ENCODE data around the gene ZEB1.

DNA sequence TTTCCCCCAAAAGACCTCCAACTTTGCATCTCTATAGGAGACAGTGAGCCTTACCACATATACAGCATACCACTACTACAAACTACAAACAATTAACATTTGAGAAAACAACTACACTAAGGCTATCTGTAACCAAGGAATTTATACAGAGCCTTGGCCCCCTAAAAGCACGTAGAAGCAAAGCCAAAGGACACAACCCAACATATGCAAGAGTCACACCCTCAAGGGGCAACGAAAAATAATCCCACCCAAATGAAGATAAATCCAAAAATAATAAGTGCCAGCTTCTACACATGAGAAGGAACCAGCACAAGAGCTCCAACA lies 149.5 kb downstream of the ZEB1 start:
- TF ChIP-seq SIN3A (IDR thresholded peaks at IDR 0.05; ENCODE audit: borderline replicate concordance in 2 of 2, control insufficient read depth in 1 of 2, low read depth in 2 of 2, low read length in 2 of 2), result no peak
- TF ChIP-seq NCOA6 (IDR thresholded peaks at IDR 0.05), result no peak
- TF ChIP-seq GATA2 (CRISPR knock-in tag; IDR thresholded peaks at IDR 0.05), result no peak
- TF ChIP-seq, protein P1, sequence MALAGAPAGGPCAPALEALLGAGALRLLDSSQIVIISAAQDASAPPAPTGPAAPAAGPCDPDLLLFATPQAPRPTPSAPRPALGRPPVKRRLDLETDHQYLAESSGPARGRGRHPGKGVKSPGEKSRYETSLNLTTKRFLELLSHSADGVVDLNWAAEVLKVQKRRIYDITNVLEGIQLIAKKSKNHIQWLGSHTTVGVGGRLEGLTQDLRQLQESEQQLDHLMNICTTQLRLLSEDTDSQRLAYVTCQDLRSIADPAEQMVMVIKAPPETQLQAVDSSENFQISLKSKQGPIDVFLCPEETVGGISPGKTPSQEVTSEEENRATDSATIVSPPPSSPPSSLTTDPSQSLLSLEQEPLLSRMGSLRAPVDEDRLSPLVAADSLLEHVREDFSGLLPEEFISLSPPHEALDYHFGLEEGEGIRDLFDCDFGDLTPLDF (CRISPR knock-in tag; IDR thresholded peaks at IDR 0.05), result no peak
- TF ChIP-seq NRF1 (conservative IDR thresholded peaks at IDR 0.05 in 1 of 2, IDR thresholded peaks at IDR 0.05 in 1 of 2), result no peak
- TF ChIP-seq MYNN (IDR thresholded peaks at IDR 0.05), result no peak
- no peak for TF ChIP-seq MYNN (CRISPR knock-in tag; IDR thresholded peaks at IDR 0.05)
- TF ChIP-seq POLR3A (IDR thresholded peaks at IDR 0.05; ENCODE audit: borderline replicate concordance, extremely low read depth, insufficient read depth, insufficient read length), result no peak
- no peak for TF ChIP-seq TBL1XR1 (IDR thresholded peaks at IDR 0.05; ENCODE audit: low read length in 2 of 2)
- no peak for TF ChIP-seq ZNF444 (CRISPR knock-in tag; IDR thresholded peaks at IDR 0.05)
- TF ChIP-seq KHSRP (IDR thresholded peaks at IDR 0.05), result no peak
- TF ChIP-seq, protein P2, sequence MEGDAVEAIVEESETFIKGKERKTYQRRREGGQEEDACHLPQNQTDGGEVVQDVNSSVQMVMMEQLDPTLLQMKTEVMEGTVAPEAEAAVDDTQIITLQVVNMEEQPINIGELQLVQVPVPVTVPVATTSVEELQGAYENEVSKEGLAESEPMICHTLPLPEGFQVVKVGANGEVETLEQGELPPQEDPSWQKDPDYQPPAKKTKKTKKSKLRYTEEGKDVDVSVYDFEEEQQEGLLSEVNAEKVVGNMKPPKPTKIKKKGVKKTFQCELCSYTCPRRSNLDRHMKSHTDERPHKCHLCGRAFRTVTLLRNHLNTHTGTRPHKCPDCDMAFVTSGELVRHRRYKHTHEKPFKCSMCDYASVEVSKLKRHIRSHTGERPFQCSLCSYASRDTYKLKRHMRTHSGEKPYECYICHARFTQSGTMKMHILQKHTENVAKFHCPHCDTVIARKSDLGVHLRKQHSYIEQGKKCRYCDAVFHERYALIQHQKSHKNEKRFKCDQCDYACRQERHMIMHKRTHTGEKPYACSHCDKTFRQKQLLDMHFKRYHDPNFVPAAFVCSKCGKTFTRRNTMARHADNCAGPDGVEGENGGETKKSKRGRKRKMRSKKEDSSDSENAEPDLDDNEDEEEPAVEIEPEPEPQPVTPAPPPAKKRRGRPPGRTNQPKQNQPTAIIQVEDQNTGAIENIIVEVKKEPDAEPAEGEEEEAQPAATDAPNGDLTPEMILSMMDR (IDR thresholded peaks at IDR 0.05 in 2 of 3, conservative IDR thresholded peaks at IDR 0.05 in 1 of 3; ENCODE audit: insufficient read depth in 2 of 3, low read depth in 1 of 3, low read length in 3 of 3), result no peak
- no peak for TF ChIP-seq MXI1 (IDR thresholded peaks at IDR 0.05; ENCODE audit: low read depth, low read length)
